Upper lobe of left lung (tissue), 4 donors: ENCODE data around the gene C1orf159.

Source experiments
- EP300 ChIP-seq, 4 donors: sonication (generic); formaldehyde crosslinking; IDR thresholded peaks; one replicate each; pipeline ENCODE4 v1.5.1; 2017; ENCODE audit warnings: antibody characterized with exemption in 4 of 4, control low read depth in 2 of 4
- POLR2A ChIP-seq, 4 donors: fragments of 450-650 bp; IDR thresholded peaks; one replicate each; pipeline ENCODE4 v1.5.1; 2016 to 2017; ENCODE audit warnings: antibody characterized with exemption in 4 of 4, mild to moderate bottlenecking in 2 of 4
- POLR2AphosphoS5 ChIP-seq, 2 donors: sonication (generic); formaldehyde crosslinking; IDR thresholded peaks; one replicate each; pipeline ENCODE4 v1.5.1; 2017; ENCODE audit warnings: antibody characterized with exemption in 2 of 2

GRCh38 chr1:1063945-1064831 lies 51.7 kb downstream of the C1orf159 start:
- TF ChIP-seq POLR2A (IDR thresholded peaks at IDR 0.05) (peak in 1 of 4 donors; percentile 34), POLR2AphosphoS5 (IDR thresholded peaks at IDR 0.05) (peak in 1 of 2 donors; percentile 11), EP300 (IDR thresholded peaks at IDR 0.05) (peak in 1 of 4 donors; percentile 2)
